DMS79 treated with DMSO at 0.1 percent for 48 hours (cell line): ENCODE results near the gene RFLNA.

Experiments used
- DNase-seq: peaks from one replicate; lab custom pipeline; 2025; lab: John Stamatoyannopoulos, UW

Gene RFLNA

GRCh38 chr12:124358572-124358971 lies 63.7 kb downstream of the RFLNA start:
- DNase-seq = no peak

- peak; percentile 87 for DNase-seq
These were observed 65.0 kb downstream of the RFLNA start for GRCh38 chr12:124359671-124360581.

- no peak for DNase-seq
These were observed 66.4 kb downstream of the RFLNA start for GRCh38 chr12:124361074-124361970.

GRCh38 chr12:124361996-124362395 lies 67.1 kb downstream of the RFLNA start:
- no peak for DNase-seq

GRCh38 chr12:124363353-124363965 lies 68.6 kb downstream of the RFLNA start:
- no peak for DNase-seq

GRCh38 chr12:124364543-124364942 lies 69.7 kb downstream of the RFLNA start:
- DNase-seq = no peak
